HG03469 (cell line): ENCODE measurements around the gene RNF220.

Source experiments
- ATAC-seq: cut with Tn5 transposase; IDR thresholded peaks from one replicate; pipeline ENCODE4 v1.9.1; 2021; ENCODE audit warnings: mild to moderate bottlenecking, moderate library complexity, moderate number of reproducible peaks; ENCODE audit not compliant: unreplicated experiment

Gene RNF220

DNA sequence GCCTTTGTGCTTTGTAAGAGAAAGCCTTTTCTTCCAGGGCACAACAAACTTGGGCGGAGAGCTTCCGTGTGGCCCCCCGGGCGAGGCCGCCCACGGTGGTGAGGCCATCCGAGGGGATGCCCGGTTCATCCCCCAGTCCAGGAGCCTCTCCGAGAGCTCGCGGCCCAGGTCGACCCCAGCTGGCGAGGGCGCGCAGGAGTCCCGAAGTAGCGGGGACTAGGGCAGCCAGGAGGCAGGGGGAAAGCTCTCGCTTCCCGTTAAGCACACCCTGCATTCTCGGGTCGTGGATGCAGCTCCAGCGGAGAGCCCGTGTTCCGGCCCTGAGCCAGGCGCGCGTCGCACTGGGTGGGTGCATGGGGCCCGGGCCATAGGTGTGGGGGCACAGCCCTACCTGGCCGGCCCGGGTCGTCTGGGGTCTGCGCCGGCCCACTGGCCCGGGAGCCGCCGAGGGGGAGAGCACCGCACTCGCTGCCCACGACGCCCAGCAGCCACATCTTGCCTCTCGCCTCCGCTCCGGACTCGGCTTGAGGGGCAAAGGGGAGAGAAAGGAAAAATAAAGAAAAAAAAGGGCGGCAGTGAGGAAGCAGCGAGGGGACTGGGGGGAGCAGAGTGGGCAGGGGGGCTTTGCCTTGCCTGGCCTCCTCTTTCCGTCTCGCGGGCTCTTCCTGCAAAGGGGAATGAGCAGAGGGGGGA lies 1.8 kb downstream of the RNF220 start:
- no peak for ATAC-seq

DNA sequence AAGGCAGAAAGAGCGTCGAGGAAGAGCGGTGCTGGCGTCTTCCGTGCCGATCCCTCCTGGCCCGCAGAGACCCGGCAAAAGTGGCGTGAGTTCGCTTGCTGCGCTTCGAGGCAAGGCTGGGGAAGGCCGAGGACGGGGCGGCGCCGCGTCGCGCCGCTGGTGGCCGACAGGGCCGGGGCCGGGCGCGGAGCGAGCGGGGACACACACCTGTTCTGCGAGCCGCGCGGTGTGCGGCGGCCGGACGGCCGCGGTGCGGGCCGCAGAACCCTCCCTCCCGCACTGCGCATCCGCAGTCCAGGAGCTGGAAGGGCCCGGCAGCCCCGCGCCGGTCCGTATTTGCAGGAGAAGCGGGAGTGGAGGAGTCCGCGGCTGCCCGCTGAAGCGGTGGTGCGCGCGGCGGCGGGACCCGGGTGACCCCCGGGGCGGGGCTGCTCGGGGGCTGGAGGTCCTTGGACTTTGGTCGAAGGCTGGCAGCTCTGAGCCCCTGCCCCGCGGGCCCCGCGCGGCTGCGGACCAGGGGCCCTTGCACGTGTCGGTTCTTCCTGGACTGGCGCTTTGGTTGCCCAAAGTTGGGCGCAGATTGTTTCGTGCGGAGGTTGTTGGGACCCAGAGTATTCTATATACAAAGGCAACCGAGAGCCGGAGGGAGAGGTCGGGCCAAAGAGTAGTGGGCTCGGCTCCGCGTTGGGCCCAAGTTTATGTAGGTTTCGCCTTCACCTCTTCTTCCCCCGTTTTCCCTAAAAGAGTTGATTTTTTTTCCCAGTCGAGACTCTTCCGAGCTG lies 2.6 kb downstream of the RNF220 start:
- no peak for ATAC-seq

DNA sequence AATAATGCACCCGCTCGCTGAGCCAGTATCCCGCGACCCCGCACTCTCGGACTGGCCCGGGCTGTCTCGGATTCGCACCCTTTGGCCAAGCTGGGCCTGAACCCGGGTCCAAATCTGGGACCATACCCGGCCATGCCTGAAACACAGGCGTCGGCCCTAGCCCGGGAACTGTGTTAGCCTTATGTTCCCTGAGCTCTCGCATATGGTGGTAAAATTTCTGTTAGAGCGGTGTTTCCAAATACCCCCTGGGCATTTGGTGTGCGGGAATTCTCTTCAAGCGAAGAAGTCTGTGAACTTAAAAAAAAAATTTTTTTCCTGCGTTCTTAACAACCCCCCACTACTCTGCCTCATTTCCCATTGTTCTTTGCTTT lies 3.1 kb downstream of the RNF220 start:
- ATAC-seq = no peak

DNA sequence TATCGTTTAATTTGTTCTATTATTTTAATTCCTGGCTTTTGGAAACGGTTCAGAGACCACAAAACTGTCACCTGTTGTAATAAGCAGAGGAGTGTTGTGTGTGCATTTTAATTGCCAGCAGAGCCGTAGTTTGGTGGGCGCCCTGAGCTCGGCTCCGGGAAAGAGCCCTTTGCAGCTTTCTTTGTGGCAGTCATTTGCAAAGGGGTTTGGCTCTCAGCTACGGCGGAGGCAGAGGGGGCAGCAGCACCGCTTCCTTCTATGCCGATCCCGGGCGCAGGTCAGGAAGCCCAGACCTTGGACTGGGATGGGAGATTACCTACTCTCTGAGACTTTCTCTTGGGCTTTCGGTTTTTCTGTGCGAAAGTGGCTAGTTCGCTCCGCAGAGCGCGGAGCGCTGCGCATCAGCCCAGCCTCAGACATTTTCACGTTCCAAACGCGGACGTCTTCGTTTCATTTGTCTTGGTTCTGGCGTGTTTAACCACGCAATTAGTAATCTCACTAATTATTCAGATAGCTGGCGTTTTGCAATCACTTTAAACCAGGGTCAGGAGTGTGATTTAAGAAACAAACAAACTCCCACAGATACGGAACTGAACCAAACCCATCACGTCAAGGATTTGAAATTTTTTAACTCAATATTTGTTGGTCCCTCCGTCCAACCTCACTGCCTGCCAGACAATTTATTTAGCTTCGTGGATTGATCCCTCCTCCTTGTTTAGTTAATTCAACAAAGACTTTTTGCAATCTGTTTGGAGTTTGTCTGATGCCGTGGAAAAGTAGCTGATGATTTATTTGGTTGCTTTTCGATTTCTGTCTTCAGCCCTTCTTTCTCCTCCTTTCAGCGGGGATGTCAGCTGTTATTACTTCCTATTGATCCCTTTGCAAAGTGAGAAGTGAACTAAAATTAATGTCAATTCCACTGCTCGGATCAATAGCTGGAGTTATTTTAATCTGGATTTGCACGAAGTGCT lies 3.9 kb downstream of the RNF220 start:
- ATAC-seq = no peak

DNA sequence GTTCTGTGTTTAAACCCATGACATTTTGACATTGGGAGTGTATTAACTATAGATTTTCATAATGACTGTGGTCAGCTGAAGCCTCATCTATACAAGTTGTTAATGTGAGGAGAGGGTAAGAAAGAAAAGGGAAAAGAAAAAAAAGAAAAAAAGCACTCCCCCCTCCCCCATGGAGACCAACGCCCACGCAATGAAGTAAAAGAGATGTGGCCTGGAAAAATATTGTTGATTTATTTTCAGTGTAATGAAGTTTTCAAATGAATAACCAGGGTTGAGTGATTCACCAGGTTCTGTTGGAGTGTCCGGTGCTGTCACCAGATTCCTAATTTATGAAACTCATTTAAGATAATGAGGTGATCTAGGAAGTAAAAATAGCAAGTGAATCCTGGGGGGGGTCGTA lies 4.7 kb downstream of the RNF220 start:
- ATAC-seq = no peak

DNA sequence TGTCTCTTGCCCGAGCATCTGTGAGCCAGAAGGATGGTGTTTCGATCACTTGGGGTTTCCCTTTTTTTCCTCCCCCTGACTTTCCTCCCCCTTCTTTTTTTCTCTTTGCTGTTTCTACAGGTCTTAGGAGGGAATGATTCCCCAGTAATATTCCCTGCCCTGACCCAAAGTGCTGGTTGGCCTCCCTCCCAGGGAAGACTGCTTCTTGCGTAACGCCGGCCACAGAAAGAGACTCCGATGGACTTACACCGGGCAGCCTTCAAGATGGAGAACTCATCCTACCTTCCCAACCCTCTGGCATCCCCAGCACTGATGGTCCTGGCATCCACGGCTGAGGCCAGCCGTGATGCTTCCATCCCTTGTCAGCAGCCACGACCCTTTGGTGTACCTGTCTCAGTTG lies 6.8 kb downstream of the RNF220 start:
- ATAC-seq = no peak

DNA sequence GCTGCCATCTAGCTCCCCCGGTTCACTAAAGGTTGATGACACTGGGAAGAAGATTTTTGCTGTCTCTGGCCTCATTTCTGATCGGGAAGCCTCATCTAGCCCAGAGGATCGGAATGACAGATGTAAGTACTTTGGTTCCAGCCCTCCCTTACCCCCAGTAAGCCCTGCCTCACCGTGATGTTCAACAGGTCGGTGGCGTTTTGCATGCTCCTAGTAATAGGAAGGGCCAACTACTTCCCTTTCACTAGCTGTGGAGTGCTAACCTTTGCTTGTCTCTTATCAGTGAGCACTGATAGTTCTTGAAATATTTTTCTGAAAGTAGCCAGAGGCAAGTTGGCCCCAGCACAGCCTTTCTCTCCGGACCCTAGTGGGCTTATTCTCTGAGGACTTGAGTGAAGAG lies 7.5 kb downstream of the RNF220 start:
- ATAC-seq = no peak

DNA sequence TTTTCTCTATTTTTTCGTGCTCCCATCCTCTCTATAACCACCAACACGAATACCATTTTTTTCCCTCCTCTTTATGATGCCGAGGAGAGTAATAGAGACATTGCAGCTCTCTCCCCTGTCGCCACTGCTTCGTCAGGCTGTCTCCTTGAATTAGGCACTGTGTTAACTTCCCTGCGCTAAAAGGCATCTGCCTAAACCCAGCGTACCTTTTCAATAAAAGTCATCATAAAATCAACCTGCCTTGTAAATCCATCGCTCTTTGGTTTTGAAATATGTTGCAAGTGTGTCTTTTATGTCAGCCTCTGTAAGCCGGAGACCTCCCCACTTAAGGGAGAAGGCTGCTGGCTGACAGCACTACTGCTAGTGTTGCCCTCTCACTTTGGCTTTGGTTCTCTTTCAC lies 8.7 kb downstream of the RNF220 start:
- no peak for ATAC-seq

DNA sequence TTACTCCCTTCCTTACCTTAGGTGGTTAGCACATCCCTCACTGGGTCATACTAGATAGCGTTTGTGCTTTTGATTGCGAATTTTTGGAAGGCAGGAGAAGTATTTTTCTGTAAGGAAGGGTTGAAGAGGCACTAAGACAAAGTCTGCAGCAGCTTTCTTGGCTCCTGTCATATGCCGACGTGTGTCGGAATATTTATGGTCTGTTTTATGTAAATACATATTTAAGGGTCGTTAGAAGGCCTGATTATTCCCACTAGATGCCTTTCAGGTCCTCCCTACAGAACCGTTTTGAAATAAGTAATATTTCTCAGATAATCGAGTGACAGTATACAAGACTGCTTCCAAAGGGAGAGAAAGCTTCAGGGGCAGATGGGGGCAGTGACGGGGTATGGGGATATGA lies 10.0 kb downstream of the RNF220 start:
- no peak for ATAC-seq

DNA sequence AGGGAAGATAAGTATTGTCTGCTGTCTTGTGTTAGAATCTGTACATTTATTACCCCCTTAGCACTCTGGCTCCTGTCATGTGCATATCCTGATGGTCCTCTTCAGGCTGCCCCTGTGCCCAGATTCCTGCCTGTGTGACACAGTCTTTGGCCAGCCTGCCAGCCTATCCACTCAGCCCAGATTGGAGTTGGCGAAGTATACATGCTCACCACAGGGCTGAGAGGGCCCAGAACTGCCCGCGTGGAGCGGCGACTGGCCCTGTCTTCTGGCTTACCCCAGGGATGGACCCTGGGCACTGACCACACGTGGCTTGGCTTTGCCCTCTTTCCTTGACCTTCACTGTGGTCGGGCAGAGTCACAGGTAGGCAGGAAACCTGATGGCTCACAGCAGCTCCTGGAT lies 11.4 kb downstream of the RNF220 start:
- no peak for ATAC-seq

DNA sequence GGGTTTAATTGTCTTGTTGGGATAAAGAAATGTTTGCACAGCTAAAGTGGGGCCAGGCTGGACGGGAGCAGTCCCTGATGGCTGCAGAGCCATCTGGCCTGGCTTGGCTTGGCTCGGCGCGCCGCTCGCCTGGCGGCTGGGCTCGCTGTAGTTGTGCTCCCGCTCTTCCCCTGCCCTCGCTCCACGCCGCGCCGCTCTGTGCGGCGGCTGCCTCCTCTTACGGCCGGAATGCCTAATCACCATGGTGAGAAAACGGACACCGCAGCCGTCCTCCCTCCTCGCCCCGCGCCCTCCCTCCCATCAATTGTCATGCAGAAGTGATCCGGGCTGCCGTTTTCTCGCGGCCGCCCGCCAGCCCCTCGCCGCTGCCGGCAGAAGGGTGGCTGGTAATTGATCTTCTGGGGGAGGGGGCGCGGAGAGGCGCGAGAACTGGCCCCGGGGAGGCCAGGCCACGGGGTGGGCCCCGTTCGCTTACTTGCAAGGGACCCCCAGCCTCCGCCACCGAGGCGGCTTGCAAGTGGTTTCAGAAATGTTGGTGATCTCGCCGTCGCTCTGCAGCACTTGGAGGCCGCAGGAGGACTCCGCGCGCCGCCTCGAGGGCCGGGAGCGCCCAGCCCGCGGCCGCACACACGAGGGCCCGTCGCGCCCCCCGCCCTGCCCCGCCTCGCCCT lies 12.4 kb downstream of the RNF220 start:
- ATAC-seq = no peak

DNA sequence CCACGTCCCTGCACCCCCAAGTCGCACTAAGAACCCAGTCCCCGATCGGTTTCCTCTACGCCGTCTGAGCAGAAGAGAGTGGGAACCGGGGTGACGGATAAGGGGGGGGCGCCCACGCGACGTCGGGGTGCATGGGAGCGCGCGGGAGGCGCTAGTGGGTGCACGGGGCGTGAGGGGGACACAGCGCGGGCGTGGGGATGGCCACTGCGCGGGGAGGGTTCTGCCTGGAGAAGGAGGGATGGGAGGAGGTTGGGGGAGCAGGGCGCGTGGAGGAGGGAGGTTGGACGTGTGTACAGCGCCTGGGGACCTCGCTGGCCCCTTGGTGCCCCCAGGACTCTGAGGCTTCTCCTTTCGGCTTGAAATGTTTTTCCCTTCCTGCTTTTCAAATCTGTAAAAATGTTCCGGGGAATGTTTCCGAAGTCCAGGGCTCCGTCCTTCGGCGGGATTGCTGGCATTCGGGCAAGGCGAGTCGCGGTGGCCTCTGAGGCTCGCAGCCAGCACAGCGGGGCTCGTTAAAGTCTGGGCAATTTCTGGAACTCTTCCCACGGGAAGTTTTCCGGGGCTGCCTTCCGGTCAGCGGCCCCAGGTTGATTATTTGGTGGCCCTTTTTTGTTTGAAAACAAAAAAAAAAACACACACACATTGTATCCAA lies 13.1 kb downstream of the RNF220 start:
- no peak for ATAC-seq

DNA sequence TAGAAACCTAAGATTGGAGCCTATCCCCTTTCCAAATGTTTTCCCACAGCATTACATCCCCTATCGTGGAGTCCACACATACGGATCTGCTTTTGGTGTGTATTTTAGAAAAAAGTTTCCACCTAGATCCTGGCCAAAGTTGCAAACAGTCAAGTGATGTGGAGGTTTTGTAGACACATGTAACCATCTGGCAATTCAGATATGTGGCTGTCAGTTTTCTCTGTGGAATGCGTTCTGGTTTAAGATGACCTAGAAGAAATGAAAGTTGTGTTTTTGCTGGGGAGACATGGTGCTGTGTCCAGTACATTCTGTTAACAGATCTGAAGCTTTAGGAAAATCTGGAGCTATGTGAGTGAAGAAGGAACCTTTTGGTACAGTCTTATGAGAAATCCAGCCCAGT lies 14.8 kb downstream of the RNF220 start:
- no peak for ATAC-seq

DNA sequence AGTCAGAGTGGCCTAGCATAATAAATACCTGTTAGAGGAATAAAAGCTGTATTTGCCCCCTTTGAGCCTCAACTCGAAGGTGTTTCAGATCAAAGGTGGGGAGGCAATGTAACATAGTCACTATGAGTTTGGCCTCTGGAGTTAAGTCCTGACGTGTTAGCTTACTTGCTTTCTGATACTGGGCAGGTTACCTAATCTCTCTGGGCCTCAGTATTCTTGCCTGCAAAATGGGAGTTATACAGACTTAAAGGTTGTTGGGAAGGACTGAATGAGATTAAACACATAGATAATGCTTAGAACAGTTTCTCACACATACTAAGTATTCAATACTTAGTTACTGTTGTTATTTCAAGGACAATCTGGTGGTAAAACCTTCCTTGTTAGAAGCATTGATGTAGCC lies 15.5 kb downstream of the RNF220 start:
- no peak for ATAC-seq

DNA sequence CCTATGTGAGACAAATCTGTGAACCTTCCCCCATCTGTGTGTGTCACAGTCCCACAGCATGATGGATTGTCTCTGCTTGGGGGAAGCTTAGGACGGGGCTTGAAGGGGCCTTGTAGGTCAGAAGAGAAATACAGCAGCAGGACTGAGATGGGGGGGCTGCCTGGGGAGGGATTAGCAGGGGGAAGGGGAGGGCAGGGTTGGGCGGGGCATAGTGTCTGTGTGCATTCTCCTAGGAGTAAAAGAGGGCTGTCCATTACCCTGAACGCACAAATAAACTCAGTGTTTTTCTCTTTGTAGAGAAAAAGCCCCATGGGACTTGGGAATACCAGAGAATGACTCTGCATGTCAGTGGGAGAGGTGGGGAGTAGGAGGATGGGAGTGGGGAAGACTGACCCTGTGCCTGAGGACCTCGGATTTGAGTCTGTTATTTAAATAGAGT lies 16.4 kb downstream of the RNF220 start:
- ATAC-seq = no peak

DNA sequence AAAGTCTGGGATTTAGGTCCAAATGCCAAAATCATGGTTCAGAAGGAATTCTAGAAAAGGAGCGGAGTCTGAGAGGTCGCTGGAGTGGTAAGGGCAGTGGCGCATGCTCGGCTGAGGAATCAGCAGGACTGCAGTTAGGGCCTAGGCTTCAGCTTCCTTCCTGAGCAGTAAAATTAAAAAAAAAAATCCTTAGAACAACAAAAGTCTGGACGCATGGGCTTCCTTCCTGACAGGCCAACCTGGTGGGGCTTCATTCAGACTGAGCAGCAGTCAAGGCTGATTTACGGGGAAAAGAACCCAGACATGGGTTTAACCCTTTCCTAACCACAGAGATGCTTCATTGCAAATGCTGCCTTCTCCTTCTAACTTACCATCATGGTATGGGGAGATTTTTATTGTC lies 17.1 kb downstream of the RNF220 start:
- ATAC-seq = no peak

DNA sequence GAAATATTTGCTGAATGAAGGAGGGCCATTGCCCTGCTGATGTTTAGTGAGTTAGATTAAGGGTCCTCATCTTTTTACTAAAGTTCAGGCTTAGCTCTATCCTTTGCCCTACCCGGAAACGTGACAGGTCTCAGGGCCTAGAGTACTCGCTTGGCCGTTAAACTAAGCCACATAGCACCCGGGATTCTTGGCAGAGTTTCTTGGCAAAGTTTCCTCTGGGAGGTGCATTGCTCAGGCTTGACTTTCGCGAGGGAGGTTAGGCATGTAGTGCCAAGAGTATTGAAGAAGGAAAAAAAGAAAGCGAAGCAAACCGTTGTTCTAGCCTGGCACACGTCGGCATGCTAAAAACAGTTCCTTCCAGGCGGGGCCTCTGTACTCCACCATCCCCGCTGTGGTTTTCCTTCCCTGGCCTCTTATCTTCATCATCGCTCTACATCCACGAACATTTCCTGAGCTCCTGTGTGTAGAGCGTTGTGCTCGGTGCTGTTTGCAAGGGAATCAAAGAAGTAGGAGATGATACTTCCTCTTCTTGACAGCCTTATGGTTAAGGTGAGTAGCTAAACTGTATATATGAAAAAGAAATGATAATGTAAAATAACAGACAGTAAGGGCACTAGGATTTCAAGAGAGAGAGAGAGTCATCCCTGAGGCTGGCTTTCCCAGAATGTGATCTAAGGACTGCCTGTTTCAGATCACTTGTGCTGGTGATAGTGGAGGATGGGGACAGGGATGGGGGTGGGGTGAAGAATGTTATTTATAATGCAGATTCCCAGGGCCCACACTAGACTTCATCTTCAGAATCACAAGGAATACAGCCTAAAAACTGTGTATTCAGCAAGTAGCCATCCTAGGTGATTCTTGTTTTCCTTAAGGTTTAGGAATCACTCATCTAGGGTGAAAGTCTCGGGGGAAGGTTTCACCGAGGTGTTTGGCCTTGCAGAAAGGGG lies 18.8 kb downstream of the RNF220 start:
- ATAC-seq = no peak

DNA sequence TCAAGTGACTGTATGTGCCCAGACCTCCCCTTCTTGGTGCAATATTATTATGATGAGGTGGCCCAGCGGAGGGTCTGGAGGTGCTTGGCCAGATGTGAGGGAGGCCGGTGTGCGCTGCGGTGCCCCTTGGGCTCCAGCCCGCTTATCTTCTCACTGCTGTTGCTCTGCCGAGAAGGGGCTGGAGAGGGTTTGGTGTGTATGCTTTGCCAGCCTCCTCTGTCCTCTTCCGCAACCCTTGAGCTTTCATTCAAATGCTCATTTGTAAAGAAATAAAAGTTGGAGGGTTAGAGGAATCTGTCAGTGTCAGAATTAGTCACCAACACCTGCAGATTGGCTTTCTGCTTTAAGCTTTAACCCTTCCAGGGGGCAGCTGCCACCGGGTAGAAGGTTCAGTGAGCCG lies 19.7 kb downstream of the RNF220 start:
- ATAC-seq = no peak

DNA sequence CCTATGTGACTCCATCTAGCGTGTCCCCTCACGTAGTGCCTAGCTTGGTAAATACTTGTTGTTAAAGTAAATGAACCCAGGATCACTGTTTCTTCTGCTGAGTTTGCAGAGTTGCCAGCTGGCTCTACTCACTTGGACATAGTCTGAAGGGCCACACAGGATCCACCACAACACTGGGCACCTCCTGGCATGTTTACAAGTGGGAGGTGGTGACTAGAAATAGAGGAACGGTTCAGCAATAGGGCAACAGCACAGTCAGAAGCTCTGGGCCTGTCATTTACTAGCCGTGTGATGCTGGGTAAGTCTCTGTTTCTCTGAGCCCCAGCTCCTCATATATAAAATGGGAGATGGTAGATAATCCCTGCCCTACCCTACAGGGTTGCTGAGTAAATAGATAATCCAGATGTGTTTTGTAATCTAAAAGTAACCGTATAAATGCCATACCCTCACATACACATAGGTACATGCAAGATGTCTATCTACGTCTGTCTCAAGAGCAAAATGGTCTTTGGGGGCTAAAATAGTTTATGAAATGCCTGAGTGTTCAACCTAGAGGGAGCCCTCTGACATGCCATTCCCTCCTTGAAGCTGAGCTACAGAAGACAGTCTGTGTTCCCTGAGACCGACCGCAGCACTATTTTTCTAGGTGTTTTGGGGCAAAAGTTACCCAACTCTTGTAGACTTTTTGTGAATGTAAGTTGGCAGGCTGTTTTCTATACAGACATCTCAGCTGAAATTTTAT lies 20.5 kb downstream of the RNF220 start:
- no peak for ATAC-seq
